T47D (cell line): ENCODE measurements around the gene FLOT2.

Experiments used
- DNase-seq, 2 experiments: peaks; one replicate each; pipeline versions ENCODE4 v3.0.0 to v3.0.0-alpha.2; 2011 to 2012; ENCODE audit warnings: low read depth in 1 of 2, low spot score in 1 of 2
- JUND ChIP-seq: IDR thresholded peaks from 2 replicates; pipeline ENCODE4 v1.6.1; 2012; ENCODE audit warnings: low read depth
- in situ Hi-C: cut with HindIII; loops from 2 replicates; pipeline ENCODE4 v1.10.0; 2016; ENCODE audit warnings: low sequenced_read_pairs, low pct_unique_long_range_greater_than_20kb

The FLOT2 gene

DNA sequence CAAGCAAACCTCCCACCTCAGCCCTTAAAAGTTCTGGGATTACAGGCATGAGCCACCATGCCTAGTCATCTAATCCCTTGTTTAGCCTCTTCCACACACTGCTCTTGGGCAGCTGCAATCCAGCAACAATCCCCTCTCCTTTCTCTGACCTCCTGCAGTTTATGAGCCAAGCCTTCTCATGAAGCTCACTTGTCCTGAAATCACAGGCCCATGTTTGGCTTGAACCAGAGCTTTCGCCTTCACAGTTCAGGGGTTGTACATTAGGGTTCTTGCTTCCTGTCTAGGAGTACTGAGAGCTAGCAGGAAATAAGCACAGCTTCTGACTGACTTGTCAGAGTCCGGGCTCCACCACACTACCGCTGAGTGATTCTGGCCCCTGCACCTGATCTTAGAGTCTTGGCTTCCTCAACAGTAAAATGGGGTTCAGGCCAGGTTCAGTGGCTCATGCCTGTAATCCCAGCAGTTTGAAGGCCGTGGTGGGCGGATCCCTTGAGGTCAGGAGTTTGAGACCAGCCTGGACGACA is 26.4 kb downstream of the FLOT2 start:
- in situ Hi-C loops: no loop called here
- TF ChIP-seq JUND: no peak
- no peak for DNase-seq

DNA sequence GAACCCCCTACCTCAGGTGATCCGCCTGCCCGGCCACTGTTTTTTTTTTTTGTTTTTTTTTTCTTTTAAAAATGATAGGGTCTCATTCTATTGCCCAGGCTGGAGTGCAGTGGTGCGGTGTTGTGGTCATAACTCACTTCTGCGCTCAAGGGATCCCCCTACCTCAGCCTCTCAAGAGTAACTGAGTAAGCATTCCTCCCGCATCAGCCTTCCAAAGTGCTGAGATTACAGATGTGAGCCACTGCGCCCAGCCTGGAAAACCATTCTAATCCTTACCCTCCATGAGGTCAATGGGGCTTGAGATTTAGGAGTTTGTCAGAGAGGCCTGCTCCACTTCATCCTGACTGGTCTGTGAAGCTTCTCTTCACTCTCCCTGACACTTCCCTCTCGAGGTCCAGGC is 30.3 kb downstream of the FLOT2 start:
- no peak for DNase-seq
- TF ChIP-seq JUND: no peak
- in situ Hi-C loops: no loop called here

DNA sequence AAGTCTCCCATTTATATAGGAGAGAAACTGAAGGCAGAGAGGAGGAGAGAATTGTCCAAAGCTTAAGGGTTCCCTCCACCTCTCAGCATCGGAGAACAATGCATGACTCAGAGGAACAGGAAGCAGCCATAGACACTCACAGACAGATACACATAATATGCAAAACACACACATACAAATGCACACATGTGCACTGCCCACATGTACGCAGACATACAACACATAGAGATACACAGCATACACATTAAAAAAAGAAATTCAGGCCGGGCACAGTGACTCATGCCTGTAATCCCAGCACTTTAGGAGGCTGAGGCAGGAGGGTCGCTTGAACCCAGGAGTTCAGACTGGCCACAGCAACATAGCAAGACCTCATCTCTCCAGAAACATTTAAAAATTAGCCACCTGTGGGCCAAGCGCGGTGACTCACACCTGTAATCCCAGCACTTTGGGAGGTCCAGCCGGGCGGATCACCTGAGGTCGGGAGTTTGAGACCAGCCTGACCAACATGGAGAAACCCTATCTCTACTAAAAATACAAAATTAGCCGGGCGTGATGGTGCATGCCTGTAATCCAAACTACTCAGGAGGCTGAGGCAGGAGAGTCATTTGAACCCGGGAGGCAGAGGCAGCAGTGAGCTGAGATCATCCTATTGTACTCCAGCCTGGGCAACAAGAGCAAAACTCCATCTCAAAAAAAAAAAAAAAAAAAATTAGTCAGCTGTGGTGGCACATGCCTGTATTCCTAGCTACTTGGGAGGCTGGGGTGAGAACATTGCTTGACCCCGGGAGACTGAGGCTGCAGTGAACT is 31.4 kb downstream of the FLOT2 start:
- DNase-seq: no peak
- in situ Hi-C loops: no loop called here
- TF ChIP-seq JUND: no peak

DNA sequence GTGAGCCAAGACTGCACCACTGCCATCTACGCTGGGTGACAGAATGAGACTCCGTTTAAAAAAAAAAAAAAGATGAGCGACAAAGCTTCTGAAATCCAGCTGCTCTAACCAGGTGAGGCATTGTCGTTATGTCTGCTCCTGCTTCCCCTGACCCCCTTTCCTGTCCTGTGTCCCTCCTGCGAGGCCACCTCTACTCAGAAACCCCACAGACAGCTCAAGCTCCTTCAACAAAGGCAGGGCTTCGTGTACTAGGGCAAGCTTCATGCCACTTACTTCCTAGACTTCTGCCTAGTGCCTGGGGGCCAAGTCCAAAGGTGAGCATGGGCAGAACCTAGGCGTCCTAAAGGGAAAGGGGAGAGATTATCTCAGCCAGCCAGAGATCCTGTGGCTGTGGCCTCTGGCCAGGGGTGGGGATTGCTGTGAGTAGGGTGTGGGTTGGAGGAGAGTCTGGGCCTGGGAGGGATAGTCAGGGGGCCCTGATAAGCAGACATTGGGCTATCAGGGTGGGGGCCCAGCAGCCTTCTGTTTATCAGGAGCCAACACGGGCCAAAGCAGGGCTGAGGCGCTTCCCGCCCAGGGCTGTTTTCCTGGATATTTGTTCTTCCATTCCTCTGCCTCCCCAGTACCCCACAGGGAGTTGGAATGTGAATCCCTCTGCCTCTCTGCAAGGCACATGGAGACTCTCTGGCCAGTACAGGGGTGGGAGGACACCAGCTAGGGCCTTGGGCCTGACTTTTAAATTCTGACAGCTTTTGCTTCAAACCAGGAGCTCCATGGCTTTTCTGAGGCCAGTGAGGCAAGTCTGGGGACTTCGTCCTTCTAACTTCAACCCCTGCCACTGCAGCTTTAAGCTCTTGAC is 32.3 kb downstream of the FLOT2 start:
- in situ Hi-C loops: no loop called here
- TF ChIP-seq JUND: no peak
- no peak for DNase-seq

DNA sequence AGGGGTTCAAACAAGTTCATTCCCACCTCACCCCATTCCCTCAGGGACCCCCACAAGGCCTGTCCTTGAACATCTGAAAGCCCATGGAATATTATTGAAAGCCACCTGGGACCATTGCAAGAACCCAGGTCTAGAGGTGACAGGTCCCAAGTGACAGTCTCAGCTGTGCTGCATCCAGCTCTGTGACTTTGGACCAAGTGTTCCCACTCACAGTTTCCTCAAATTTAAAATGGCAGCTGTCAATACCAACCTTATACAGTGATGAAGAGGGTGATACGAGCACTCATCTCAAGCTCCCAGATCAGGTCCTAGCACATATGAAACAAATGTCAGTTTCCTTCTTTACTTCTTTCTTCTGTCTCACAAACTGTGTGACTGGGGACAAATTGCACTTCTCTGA is 33.6 kb downstream of the FLOT2 start:
- no peak for DNase-seq
- no peak for TF ChIP-seq JUND
- in situ Hi-C loops: no loop called here

DNA sequence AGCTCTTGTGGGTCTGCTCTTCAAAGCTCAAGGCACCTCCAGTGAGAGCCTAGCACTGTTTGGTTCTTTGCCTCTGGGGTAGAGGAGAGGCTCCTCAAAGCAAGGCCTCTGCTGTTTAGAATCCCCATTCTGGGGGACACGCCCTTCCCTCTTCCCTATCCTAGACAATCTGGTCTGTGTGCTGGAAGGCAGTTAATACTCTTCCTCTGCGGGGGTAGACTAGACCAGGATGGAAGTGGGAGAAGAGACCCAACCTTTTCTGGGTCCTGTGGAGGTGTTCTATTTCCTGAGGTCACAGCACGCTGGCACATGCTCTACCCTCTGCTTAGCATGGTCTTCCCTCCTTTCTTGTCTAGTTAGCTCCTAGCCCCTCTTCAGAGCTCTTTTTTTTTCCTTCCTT is 35.0 kb downstream of the FLOT2 start:
- no peak for DNase-seq
- no peak for TF ChIP-seq JUND
- in situ Hi-C loops: no loop called here

DNA sequence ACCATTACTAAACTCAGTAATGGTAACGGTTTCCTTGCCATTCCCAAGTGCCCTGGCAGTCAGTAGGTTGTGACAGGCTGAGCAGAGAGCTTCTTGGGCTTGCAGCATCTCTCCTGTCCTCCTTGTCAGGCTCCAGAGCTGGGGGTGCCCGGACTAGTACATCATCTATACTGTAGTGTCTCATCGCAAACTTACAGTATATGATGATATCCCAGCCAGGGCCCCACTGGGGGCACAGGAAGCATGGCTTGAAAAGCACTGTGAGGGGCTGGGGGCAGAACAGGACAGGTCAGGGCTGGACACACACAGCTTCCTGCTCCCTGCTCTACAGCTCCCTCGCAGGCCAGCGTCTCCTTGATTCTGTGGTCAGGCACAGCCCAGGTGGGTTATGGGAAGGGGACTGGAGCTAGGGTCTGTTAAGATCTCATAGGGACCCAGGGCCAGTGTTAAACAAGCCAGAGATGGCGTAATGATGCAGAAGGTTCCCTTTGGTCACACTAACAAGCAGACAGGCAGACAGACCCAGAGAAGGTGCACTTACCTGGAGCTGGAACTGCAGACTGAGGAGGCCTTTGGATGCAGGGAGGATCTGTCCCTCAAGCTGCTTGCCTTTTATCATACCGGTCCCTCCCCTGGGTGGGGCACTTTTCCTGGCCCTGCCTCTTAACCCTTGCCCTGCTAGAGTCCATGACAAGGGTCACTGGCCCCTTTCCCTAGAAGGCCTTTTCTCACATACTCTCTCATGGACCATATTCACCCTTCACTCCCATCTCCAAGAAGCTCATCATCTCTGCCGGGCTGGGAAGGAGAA is 35.9 kb downstream of the FLOT2 start:
- TF ChIP-seq JUND: no peak
- in situ Hi-C loops: no loop called here
- DNase-seq: no peak

DNA sequence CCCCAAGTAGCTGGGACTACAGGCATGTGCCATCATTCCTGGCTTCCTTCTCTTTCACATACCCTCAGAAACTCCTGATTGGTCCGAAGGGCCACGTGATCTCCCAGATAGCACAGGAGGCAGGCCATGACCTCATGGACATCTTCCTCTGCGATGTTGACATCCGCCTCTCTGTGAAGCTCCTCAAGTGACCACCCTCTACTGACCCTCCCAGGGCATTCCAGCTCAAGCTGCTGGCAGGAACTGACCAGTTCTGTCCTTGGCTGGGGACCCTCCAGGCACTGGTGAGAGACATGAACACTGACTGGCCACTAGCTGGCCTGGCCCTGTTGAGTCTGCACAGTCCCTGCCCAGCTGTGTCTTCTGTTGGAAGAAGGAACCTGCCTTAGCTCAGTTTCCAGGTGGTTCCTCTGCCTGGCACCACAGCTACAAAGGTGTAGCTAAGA is 37.1 kb downstream of the FLOT2 start:
- DNase-seq: no peak
- no peak for TF ChIP-seq JUND

DNA sequence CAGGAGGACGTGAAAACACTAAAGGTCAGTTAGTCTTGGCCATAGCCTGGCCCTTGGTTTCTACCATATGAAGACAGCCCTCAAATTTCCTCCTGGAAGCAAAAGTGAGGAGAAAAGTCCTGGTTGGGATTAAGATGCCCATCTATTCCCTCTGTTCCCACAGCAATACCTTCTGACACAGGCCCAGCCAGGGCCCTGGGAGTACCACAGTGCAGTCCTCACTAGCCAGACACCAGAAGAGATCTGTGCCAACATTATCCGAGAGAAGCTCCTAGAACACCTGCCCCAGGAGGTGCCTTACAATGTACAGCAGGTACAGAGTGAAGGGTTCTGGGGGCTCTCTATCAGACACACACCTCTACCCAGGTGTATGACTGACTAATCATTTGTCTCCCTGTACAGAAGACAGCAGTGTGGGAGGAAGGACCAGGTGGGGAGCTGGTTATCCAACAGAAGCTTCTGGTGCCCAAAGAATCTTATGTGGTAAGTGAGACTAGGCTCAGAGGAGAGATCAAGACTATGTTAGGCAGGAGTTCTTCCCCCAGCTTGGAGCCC is 38.7 kb downstream of the FLOT2 start:
- no peak for TF ChIP-seq JUND
- DNase-seq: no peak
- in situ Hi-C loops: no loop called here

More for the DNA sequence above, 37.1 kb downstream of the FLOT2 start:
- in situ Hi-C loops: no loop called here

DNA sequence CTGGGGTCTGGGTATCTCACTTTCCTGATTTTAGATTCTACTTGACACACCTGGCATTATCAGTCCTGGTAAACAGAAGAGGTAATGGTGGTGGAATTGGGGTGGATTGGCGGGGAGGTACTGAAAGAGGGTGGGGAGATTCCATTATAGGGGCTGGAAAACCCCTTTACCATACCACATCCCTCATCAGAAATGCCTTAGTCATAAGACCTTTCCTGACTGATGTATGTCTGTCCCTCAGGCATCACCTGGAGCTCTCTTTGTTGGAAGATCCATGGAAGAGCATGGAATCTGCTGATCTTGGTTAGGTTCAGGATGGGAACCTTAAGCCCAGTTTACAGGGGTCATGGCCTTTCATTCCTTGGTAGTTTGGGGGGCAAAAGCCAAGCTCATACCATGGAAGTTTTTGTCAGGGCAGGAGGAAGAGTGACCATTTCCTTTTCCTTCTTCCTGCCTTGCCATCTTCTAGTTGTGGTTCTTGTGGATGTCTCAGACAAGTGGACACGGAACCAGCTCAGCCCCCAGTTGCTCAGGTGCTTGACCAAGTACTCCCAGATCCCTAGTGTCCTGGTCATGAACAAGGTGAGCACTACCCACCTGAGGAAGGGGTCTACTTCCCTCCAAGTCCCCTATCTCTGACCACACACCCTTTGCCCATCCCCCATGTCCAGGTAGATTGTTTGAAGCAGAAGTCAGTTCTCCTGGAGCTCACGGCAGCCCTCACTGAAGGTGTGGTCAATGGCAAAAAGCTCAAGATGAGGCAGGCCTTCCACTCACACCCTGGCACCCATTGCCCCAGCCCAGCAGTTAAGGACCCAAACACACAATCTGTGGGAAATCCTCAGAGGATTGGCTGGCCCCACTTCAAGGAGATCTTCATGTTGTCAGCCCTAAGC is 39.4 kb downstream of the FLOT2 start:
- no peak for TF ChIP-seq JUND
- in situ Hi-C loops: no loop called here
- no peak for DNase-seq

DNA sequence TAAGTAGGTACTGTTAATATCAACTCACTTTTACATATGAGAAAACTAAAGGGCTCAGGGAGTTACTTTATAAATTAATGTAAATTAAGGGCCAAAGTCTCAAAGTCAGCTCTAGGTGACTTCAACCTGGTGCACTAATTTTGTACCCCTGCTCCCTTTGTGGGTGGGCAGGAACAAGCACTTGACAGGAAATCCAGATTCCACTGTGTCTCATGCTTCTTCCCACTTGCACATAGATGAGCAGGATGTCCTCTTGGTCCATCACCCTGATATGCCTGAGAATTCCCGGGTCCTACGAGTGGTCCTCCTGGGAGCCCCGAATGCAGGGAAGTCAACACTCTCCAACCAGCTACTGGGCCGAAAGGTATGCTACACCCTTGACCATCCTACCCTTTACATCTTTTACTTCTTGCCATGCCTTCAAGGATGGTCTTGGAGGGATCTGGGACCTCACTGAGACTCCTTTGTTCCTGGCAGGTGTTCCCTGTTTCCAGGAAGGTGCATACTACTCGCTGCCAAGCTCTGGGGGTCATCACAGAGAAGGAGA is 41.4 kb downstream of the FLOT2 start:
- no peak for DNase-seq
- no peak for TF ChIP-seq JUND
- in situ Hi-C loops: no loop called here

DNA sequence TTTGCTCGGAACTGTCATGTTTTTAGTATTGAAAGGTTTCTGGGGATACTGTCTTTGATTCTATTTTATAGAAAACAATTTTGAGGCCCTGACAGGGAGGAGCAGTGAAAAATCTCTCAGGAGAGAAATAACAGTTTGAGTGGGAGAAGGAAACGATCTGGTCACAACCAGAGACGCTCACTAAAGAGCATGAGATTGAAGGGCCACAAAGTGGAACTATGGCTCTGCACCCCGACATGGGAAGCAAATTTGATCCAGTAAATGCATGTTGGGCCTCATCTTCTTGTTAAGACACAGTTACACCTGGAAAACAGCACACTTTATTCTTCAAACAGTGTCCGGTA is 42.2 kb downstream of the FLOT2 start:
- TF ChIP-seq JUND: no peak
- DNase-seq: no peak
- in situ Hi-C loops: no loop called here
